Epithelial cell of proximal tubule (primary cell): Measurements from ENCODE around the gene RBM15B. TPM values are rescaled to one million over a fixed set of nuclear protein-coding genes. Genes with fewer than 3 reads are reported as not detected.

Source experiments
- DNase-seq: peaks from one replicate; pipeline ENCODE4 v3.0.0-alpha.2; 2011; ENCODE audit warnings: low read depth
- H3K4me3 ChIP-seq: 2 replicates; pipeline ENCODE4 v1.5.1; 2011; ENCODE audit warnings: low read depth, mild to moderate bottlenecking, low read length
- CTCF ChIP-seq: conservative IDR thresholded peaks from 2 replicates; pipeline ENCODE4 v1.5.1; 2012; ENCODE audit warnings: low read depth, mild to moderate bottlenecking, low read length
- total RNA-seq: library from RNA; depleted of rRNA; stranded (reverse); fragments of >200 nt; gene quantifications from 2 replicates; pipeline ENCODE4 v1.2.3, GENCODE V29; 2015

The RBM15B gene
- total RNA-seq, 1 donor from 2014 or later: 25.6 TPM

GRCh38 chr3:51354731-51355615 is 36.1 kb upstream of the RBM15B start:
- no peak for TF ChIP-seq CTCF
- H3K4me3 ChIP-seq: no peak overlapping the region
- no peak for DNase-seq

DNA sequence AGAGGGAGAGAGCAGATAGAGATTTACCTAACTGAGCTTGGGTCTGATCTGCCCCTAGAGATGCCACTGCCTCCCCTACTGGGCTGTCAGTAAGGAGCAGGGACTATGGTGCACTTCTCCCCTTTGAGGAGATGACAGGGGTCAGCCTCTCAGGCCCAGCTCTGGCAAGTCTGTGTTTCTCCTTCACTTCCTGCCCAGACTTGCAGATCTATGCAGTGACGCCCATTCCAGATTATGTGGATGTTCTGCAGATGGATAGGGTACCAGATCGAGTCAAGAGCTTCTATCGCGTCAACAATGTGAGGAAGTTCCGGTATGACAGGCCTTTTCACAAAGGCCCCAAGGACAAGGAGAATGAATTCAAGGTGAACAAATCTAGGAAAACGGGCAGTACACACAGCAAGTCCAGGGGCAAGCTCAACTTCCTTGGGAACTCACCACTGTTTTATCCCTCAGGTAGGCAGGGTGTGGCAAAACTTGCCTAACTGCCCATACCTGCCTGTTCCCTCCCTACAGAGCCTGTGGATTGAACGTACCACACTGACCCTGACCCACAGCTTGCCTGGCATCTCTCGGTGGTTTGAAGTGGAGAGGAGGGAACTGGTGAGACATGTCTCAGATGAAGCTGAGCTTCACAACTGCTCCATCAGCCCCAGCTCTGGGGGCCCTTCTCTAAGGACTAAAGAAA is 35.0 kb upstream of the RBM15B start:
- DNase-seq: no peak
- H3K4me3 ChIP-seq: no peak overlapping the region
- no peak for TF ChIP-seq CTCF

GRCh38 chr3:51357856-51358255 is 33.2 kb upstream of the RBM15B start:
- no peak for TF ChIP-seq CTCF
- no peak overlapping the region for H3K4me3 ChIP-seq
- no peak for DNase-seq

- no peak overlapping the region for H3K4me3 ChIP-seq
- DNase-seq: no peak
- TF ChIP-seq CTCF: no peak
These were observed 32.1 kb upstream of the RBM15B start for GRCh38 chr3:51358981-51359380.

DNA sequence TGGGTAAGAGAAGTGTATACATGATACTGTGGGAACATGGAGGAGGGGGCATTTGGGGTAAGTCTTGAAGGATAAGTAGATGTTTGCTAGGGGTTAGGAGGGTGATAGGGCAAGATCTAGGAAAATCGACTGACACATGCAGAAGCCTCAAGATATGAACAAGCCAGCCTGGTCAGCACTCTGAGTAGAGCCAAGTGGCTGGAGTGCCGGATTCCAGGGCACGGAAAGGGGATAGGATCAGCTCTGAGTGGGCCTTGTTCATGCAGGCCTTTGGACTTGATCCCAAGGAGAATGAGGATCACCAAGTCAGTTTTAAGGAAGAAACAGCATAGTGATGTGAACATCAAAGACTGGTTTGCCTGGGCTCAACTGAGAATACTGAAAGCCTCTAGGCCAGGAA is 30.3 kb upstream of the RBM15B start:
- DNase-seq: no peak
- H3K4me3 ChIP-seq: no peak overlapping the region
- no peak for TF ChIP-seq CTCF

- H3K4me3 ChIP-seq: no peak overlapping the region
- no peak for DNase-seq
- TF ChIP-seq CTCF: no peak
These were observed 29.3 kb upstream of the RBM15B start for GRCh38 chr3:51361746-51362145.
